HL-60 (cell line): Measurements from ENCODE around the gene MAP1A.
"Not testable (repeated sequence)": the region's sequence is repeated elsewhere in the genome, so short reads cannot be mapped to it uniquely, and the experiment has no call there.

Experiments
- CTCF ChIP-seq: IDR thresholded peaks from one replicate; pipeline ENCODE4 v1.5.1; 2011; ENCODE audit warnings: low read length, control low read depth, inconsistent platforms; ENCODE audit not compliant: insufficient read depth
- GABPA ChIP-seq: IDR thresholded peaks from 2 replicates; pipeline ENCODE4 v1.6.1; 2012; ENCODE audit warnings: low read depth
- POLR2AphosphoS5 ChIP-seq: IDR thresholded peaks from 2 replicates; pipeline ENCODE4 v1.6.1; 2012; ENCODE audit warnings: low read depth
- REST ChIP-seq: IDR thresholded peaks from 2 replicates; pipeline ENCODE4 v1.6.1; 2012; ENCODE audit warnings: low read depth; ENCODE audit not compliant: insufficient replicate concordance

GRCh38 chr15:43532826-43533225, 15.4 kb downstream of the MAP1A start:
- not testable (repeated sequence) for TF ChIP-seq REST, POLR2AphosphoS5, CTCF, GABPA
